ENCODE results near the gene GDF7.

The GDF7 gene

DNA sequence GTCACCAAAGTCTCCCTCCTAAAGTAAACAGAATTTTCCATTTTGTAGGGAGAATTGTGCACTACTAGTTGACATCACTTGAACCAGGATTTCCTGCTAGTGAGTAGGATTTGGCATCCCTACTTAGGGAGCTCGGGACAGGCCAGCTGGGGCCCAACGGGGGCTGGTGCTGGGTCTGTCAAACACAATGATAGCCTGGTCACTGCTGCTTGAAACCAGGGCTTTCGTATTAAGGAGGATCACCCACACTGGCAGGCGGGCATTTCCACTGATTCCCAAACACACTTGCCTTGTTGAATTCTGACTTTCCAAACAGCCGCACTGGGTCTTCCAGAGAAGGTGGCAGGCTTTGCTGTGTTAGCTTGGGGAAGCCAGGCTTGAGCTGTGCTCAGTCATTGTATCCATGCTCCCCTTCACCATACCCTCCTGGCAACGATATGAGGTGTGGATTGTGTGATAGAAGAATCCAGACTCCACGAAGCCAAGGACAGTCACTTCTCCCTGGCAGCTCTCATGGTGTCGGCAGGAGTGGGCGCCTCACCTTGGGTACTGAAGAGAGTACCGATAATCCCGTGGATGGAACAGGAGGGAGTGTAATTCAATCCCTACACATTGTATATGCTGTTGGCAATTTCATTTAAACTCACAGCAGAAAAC is 7.5 kb downstream of the GDF7 start:
- TF ChIP-seq, protein P1, sequence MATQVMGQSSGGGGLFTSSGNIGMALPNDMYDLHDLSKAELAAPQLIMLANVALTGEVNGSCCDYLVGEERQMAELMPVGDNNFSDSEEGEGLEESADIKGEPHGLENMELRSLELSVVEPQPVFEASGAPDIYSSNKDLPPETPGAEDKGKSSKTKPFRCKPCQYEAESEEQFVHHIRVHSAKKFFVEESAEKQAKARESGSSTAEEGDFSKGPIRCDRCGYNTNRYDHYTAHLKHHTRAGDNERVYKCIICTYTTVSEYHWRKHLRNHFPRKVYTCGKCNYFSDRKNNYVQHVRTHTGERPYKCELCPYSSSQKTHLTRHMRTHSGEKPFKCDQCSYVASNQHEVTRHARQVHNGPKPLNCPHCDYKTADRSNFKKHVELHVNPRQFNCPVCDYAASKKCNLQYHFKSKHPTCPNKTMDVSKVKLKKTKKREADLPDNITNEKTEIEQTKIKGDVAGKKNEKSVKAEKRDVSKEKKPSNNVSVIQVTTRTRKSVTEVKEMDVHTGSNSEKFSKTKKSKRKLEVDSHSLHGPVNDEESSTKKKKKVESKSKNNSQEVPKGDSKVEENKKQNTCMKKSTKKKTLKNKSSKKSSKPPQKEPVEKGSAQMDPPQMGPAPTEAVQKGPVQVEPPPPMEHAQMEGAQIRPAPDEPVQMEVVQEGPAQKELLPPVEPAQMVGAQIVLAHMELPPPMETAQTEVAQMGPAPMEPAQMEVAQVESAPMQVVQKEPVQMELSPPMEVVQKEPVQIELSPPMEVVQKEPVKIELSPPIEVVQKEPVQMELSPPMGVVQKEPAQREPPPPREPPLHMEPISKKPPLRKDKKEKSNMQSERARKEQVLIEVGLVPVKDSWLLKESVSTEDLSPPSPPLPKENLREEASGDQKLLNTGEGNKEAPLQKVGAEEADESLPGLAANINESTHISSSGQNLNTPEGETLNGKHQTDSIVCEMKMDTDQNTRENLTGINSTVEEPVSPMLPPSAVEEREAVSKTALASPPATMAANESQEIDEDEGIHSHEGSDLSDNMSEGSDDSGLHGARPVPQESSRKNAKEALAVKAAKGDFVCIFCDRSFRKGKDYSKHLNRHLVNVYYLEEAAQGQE (IDR thresholded peaks at IDR 0.05; ENCODE audit: low read depth), result no peak
- TF ChIP-seq ZBTB7A (IDR thresholded peaks at IDR 0.05; ENCODE audit: low read depth) (no peak), TAF1 (IDR thresholded peaks at IDR 0.05; ENCODE audit: low read depth) (no peak), EGR1 (IDR thresholded peaks at IDR 0.05) (no peak), CEBPB (IDR thresholded peaks at IDR 0.05) (no peak), EP300 (IDR thresholded peaks at IDR 0.05; ENCODE audit: borderline replicate concordance) (no peak), TEAD4 (IDR thresholded peaks at IDR 0.05) (no peak), NFIC (IDR thresholded peaks at IDR 0.05) (no peak), RAD21 (IDR thresholded peaks at IDR 0.05; ENCODE audit: low read depth) (no peak), FOXM1 (IDR thresholded peaks at IDR 0.05; ENCODE audit: borderline replicate concordance, low read depth) (no peak)
- TF ChIP-seq, protein P2, sequence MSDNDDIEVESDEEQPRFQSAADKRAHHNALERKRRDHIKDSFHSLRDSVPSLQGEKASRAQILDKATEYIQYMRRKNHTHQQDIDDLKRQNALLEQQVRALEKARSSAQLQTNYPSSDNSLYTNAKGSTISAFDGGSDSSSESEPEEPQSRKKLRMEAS (IDR thresholded peaks at IDR 0.05), result no peak

DNA sequence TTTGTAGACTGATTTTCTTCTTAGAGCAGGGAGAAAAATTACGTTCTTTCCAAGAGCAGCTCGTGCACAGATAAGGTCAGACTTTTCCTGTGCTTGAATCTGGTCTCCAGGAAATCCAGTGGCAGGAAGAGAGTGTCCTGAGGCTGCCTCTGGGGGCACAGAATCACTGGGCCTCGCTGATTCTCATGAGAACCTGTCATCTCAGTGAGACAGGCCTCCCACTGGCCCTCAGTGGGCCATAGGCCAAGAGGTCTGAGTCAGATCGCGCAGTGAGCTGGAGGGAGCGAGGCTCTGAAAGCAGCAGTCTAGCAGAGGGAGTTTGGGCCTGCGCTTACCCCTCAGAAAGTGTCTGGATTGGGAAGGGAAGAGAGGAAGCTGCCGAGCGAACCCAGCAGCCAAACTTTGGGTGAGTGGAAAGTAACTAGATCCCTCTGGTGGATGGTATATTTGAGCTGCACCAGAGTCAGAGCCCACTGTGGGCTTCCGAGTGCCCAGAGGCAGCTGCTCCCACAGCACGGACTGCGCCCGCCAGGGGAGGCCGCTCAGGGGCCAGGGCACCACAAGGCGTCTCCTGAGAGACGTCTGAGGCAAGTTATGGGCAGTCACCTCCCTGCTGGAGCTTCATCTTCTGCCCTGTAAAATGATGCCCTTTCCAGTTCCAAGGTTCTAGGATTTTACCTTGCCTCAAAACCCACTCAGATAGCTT is 8.2 kb downstream of the GDF7 start:
- TF ChIP-seq, protein P1 (IDR thresholded peaks at IDR 0.05; ENCODE audit: low read depth), result no peak
- TF ChIP-seq CREB1 (IDR thresholded peaks at IDR 0.05; ENCODE audit: low read depth) (no peak), RAD21 (IDR thresholded peaks at IDR 0.05; ENCODE audit: low read depth) (no peak), FOXM1 (IDR thresholded peaks at IDR 0.05; ENCODE audit: borderline replicate concordance, low read depth) (no peak)

DNA sequence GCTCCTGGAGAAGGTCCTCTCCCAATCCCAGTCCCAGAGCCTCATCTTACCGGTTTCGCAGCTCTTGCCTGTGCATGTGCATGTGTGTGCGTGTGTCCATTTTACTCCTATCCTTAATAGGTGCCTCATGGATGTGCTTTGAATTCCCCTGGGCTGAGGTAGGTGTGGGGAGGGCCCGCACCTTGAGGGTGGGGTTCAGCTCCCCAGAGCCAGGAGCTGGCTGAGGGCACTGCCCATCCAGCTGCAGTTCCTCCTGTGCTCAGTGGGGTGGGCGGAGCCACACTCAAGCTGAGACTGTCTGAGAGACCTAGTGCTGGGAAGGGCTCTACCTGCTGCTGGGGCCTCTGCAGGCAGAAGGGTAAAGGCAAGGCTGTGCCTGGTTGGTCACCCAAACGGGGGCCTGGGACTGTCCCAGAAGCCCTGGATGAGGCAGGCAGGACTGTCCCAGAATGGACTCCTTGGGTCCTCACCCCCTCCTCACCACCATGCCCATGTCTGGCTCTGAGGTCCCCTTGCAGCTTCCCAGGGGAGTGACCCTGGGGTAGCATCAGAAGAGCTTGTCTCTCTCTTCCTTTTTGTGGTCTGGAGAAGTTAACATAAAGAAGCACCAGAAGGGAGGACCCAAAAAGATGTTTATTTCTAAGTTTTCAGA is 8.9 kb downstream of the GDF7 start:
- TF ChIP-seq EGR1 (IDR thresholded peaks at IDR 0.05) (no peak), EP300 (IDR thresholded peaks at IDR 0.05; ENCODE audit: borderline replicate concordance) (no peak), FOXM1 (IDR thresholded peaks at IDR 0.05; ENCODE audit: borderline replicate concordance, low read depth) (no peak), TCF12 (IDR thresholded peaks at IDR 0.05; ENCODE audit: low read depth) (no peak), TEAD4 (IDR thresholded peaks at IDR 0.05) (no peak), TAF1 (IDR thresholded peaks at IDR 0.05; ENCODE audit: low read depth) (no peak), RAD21 (IDR thresholded peaks at IDR 0.05; ENCODE audit: low read depth) (no peak), CEBPB (IDR thresholded peaks at IDR 0.05) (no peak), ZBTB7A (IDR thresholded peaks at IDR 0.05; ENCODE audit: low read depth) (no peak), CREB1 (IDR thresholded peaks at IDR 0.05; ENCODE audit: low read depth) (no peak), YY1 (IDR thresholded peaks at IDR 0.05; ENCODE audit: low read depth) (no peak), NFIC (IDR thresholded peaks at IDR 0.05) (no peak)
- TF ChIP-seq, protein P1 (IDR thresholded peaks at IDR 0.05; ENCODE audit: low read depth), result no peak
- TF ChIP-seq, protein P3, sequence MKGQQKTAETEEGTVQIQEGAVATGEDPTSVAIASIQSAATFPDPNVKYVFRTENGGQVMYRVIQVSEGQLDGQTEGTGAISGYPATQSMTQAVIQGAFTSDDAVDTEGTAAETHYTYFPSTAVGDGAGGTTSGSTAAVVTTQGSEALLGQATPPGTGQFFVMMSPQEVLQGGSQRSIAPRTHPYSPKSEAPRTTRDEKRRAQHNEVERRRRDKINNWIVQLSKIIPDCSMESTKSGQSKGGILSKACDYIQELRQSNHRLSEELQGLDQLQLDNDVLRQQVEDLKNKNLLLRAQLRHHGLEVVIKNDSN (IDR thresholded peaks at IDR 0.05), result no peak
- TF ChIP-seq, protein P2 (IDR thresholded peaks at IDR 0.05), result no peak

DNA sequence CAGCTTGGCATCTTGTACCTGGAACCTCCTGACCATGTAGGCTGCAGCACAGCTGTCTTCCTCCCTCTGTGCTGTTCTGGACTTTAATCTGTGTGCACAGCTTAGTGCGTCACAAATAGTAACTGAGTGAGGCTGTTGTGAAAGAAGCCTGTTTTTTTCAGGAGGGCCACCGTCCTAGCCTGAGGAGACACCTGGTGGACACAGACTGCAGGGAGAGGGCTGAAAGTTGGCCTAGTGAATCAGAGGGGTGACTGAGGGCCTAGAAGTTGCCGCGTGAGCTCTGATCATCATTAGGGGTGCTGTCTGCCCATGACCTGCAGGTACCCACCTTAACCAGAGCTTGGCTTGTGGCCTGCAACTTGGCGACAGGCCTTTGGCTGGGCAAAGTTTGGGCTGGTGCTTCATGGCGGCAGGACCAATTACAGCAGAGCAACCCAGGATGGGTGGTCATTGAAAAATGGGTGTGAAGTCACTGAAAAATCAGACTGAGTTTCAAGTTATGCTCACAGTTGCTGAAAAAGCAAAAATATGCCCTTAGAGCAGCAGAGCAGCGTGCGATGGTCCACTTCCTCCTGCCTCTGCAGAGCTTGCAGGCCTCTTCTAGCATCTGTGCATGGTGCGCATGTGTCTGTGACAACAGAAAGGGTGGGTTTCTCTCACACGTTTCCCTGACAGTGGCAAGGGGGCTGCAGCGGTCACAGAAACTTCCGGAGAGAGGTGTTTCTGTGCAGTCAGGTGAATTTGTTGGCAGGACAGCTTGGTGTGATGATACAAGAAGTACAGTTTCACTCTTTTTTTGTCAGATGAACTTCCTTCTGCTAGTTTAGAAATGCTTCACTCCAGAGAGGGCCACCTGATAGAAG is 9.6 kb downstream of the GDF7 start:
- no peak for TF ChIP-seq TCF12 (IDR thresholded peaks at IDR 0.05; ENCODE audit: low read depth)

All from Ishikawa (cell line).